Thoracic aorta (tissue), 2 donors: ENCODE measurements around the gene PRKCA. TPM values are rescaled to one million over a fixed set of nuclear protein-coding genes. Genes with fewer than 3 reads are reported as not detected.

Source experiments
- ATAC-seq: fragments of 150-250 bp; one replicate; pipeline ENCODE4 v1.8.0; 2017; ENCODE audit warnings: low read depth; ENCODE audit not compliant: insufficient number of reproducible peaks, low FRiP score
- DNase-seq: peaks from one replicate; pipeline ENCODE4 v3.0.0-alpha.2; 2020; ENCODE audit warnings: low spot score
- H3K27ac ChIP-seq, 2 donors: fragments of 200-600 bp; sonication (generic); 1 replicate in 1 of 2; 2 replicates in 1 of 2; pipeline ENCODE4 v1.5.1; 2016; ENCODE audit warnings: mild to moderate bottlenecking in 2 of 2, moderate library complexity in 2 of 2
- H3K27me3 ChIP-seq: fragments of 200-600 bp; sonication (generic); replicated peaks from 2 replicates; pipeline ENCODE4 v1.6.0; 2016; ENCODE audit warnings: mild to moderate bottlenecking; ENCODE audit not compliant: insufficient read depth
- H3K36me3 ChIP-seq: fragments of 200-600 bp; sonication (generic); one replicate; pipeline ENCODE4 v1.5.1; 2016
- H3K4me1 ChIP-seq, 2 donors: fragments of 200-600 bp; sonication (generic); 1 replicate in 1 of 2; 2 replicates in 1 of 2; pipeline versions ENCODE4 v1.5.1 to v1.6.0; 2016; ENCODE audit warnings: low read depth in 2 of 2, mild to moderate bottlenecking in 1 of 2; ENCODE audit not compliant: control insufficient read depth in 1 of 2
- H3K4me3 ChIP-seq: fragments of 200-600 bp; sonication (generic); 2 replicates; pipeline ENCODE4 v1.5.1; 2016; ENCODE audit warnings: mild to moderate bottlenecking
- H3K9me3 ChIP-seq: fragments of 200-600 bp; sonication (generic); 2 replicates; pipeline ENCODE4 v1.5.1; 2016
- CTCF ChIP-seq: fragments of 200-600 bp; sonication (generic); IDR thresholded peaks from one replicate; pipeline ENCODE4 v1.5.1; 2019; ENCODE audit warnings: antibody characterized with exemption
- total RNA-seq, 2 donors: library from RNA; depleted of rRNA; stranded (reverse); fragments of >200 nt; gene quantifications; one replicate each; pipeline versions ENCODE4 v1.1.0 to v1.2.3, GENCODE V29; 2016

PRKCA gene
- total RNA-seq, 2 donors from 2014 or later, result 9.1 to 11.6 TPM

GRCh38 chr17:66383333-66383732 is 80.9 kb downstream of the PRKCA start:
- DNase-seq, result no peak
- Histone ChIP-seq H3K36me3 (no peaks in the 10 kb centered on the region), H3K27ac (no peak overlapping the region), H3K9me3 (no peaks in the 10 kb centered on the region), H3K27me3 (no peaks in the 10 kb centered on the region), H3K4me3 (no peak overlapping the region), H3K4me1 (no peaks in the 10 kb centered on the region)
- TF ChIP-seq CTCF, result no peak
- ATAC-seq, result no peak

- H3K27me3 ChIP-seq, result no peaks in the 10 kb centered on the region
- TF ChIP-seq CTCF, result no peak
- no peaks in the 10 kb centered on the region for H3K9me3 ChIP-seq
- H3K4me1 ChIP-seq, result no peaks in the 10 kb centered on the region
- DNase-seq (no peak), ATAC-seq (no peak)
- H3K36me3 ChIP-seq, result no peaks in the 10 kb centered on the region
- H3K4me3 ChIP-seq, result no peak overlapping the region
- H3K27ac ChIP-seq, result no peak overlapping the region
These were observed 84.3 kb downstream of the PRKCA start for GRCh38 chr17:66386498-66387351.

GRCh38 chr17:66387392-66387981 is 85.1 kb downstream of the PRKCA start:
- Histone ChIP-seq H3K9me3 (no peaks in the 10 kb centered on the region), H3K36me3 (no peaks in the 10 kb centered on the region), H3K4me3 (no peak overlapping the region), H3K27ac (no peak overlapping the region), H3K4me1 (no peaks in the 10 kb centered on the region), H3K27me3 (no peaks in the 10 kb centered on the region)
- TF ChIP-seq CTCF, result no peak
- DNase-seq (no peak), ATAC-seq (no peak)

GRCh38 chr17:66392783-66393437 is 90.5 kb downstream of the PRKCA start:
- ATAC-seq (no peak), DNase-seq (no peak)
- no peaks in the 10 kb centered on the region for H3K36me3 ChIP-seq
- no peak overlapping the region for H3K27ac ChIP-seq
- H3K4me1 ChIP-seq, result peaks cover 5 to 8% of the 10 kb centered on the region in 2 donors
- no peaks in the 10 kb centered on the region for H3K9me3 ChIP-seq
- H3K4me3 ChIP-seq, result no peak overlapping the region
- no peak for TF ChIP-seq CTCF
- H3K27me3 ChIP-seq, result no peaks in the 10 kb centered on the region

- no peak overlapping the region for H3K4me3 ChIP-seq
- ATAC-seq (no peak), DNase-seq (no peak)
- no peaks in the 10 kb centered on the region for H3K36me3 ChIP-seq
- peaks cover 5 to 8% of the 10 kb centered on the region in 2 donors for H3K4me1 ChIP-seq
- H3K9me3 ChIP-seq, result no peaks in the 10 kb centered on the region
- H3K27me3 ChIP-seq, result no peaks in the 10 kb centered on the region
- TF ChIP-seq CTCF, result no peak
- no peak overlapping the region for H3K27ac ChIP-seq
These were observed 93.5 kb downstream of the PRKCA start for GRCh38 chr17:66395961-66396360.
